Limb (tissue), 2 donors: ENCODE data around the gene GAL3ST1.
"Not testable (repeated sequence)": the region's sequence is repeated elsewhere in the genome, so short reads cannot be mapped to it uniquely, and the experiment has no call there.

Source experiments
- DNase-seq, 2 donors: peaks; one replicate each; pipeline ENCODE4 v3.0.0-alpha.2; 2016; ENCODE audit errors: extremely low spot score in 2 of 2

The GAL3ST1 gene

GRCh38 chr22:30565341-30565740 lies 9.1 kb downstream of the GAL3ST1 start:
- no peak for DNase-seq

GRCh38 chr22:30564761-30565119 lies 9.7 kb downstream of the GAL3ST1 start:
- DNase-seq, result no peak

DNA sequence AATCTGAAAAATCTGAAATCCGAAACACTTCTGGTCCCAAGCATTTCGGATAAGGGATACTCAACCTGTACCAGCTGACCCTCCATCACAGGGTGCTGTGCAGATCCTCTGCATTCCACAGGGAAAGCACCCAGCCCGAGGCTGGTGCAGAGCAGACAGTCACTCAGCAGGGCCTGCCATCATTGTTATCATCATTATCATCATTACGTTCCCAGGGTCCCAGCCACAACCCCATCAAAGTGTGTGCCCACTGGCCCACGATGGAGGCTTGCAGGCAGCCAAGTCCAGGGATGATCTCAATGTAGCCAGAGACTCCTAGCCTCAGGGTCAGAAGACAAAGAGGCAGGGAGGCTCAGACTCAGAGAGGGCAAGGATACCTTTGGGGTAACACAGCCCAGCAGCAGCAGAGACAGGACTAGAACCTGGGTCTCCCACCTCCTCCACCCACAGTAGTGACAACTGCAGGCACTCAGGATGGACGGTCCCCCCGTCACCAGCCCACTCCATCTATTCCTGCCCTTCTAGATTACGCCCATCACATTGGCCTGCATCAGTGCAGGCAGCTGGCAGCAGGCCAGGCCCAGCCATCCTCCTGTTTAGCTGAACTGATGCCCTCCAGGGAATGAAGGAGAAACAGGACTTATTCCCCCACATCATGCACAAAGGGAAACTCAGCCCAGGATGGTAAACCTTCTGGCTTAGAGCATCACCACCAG lies 10.3 kb downstream of the GAL3ST1 start:
- DNase-seq, result no peak

GRCh38 chr22:30562366-30562765 lies 12.1 kb downstream of the GAL3ST1 start:
- DNase-seq, result no peak

DNA sequence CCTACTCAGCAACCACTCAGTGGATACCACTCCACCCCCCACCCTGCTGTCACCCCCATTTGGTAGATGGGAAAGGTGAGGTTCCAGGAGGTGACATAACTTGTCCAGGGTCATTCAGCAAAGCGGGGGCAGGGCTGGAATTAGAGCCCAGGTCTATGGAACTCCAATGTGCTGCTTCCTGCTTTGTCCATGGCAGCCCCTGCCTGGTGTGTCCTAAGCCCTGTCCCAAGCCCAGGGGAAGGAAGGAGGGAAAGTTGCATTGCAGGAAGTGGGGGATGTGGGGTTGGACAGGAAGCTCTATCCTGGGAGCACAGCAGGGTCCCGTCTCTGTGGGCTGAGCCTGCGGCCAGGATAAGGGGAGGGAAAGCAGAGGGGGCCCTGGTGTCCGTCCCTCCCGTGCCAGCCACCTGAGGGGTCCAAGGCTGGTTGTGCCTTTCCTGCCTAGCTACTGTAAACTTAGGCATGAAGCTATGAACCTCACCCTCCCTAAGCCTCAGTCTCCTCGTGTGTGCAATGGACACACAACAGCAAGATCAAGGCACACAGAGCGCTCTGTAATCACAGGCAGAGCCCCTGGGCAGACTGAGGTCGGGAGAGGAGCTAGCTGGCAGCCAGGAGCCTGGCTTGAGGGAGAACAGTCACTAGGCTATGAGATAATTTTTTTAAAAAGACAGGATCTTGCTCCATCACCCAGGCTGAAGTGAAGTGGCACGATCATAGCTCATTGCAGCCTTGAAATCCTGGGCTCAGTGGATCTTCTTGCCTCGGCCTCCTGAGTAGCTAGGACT lies 12.9 kb downstream of the GAL3ST1 start:
- DNase-seq, result no peak

DNA sequence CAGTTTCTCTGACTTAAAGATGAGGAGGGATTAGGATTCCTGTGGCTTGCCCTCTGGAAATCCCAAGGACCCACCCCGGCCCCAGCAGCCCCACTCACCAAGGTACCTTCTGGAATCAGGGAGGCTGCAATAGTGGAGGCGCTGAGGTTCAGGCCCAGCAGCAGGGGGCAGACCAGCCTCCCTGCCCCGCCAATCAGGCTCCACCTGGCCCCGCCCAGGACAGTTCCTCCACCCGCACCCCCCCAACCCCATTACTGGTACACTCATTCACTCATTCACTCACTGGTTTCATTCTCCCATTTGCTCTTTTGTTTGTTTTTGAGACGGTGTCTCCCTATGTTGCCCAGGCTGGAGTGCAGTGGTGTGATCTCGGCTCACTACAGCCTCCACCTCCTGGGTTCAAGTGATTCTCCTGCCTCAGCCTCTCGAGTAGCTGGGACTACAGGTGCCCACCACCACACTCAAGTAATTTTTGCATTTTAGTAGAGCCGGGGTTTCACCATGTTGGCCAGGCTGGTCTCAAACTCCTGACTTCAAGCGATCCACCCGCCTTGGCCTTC lies 13.7 kb downstream of the GAL3ST1 start:
- not testable (repeated sequence) for DNase-seq

- no peak for DNase-seq
Measured at GRCh38 chr22:30559889-30560288, 14.6 kb downstream of the GAL3ST1 start.

GRCh38 chr22:30557243-30557642 lies 17.2 kb downstream of the GAL3ST1 start:
- DNase-seq, result no peak

- DNase-seq, result no peak
Measured at GRCh38 chr22:30556388-30556787, 18.1 kb downstream of the GAL3ST1 start.

- no peak for DNase-seq
Measured at GRCh38 chr22:30555282-30556210, 18.9 kb downstream of the GAL3ST1 start.

GRCh38 chr22:30553971-30554370 lies 20.5 kb downstream of the GAL3ST1 start:
- DNase-seq, result no peak

DNA sequence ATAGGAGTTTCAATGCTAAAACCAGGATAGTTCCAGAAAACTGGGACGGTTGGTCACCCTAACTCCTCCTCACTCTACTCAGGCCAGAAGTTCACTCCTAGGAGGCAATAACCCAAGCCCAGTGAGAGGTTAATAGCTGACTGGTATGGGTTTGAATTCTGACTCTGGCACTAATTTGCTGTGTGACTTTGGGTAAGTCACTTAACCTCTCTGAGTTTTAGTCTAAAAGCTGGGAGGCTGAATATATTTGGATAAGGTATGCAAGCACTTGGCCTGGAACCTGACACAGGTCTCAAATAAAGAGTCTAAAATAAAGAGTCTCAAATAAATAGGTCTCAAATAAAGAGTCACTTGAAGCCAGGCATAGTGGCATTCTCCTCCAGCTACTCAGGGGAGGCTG lies 21.7 kb downstream of the GAL3ST1 start:
- DNase-seq, result no peak

DNA sequence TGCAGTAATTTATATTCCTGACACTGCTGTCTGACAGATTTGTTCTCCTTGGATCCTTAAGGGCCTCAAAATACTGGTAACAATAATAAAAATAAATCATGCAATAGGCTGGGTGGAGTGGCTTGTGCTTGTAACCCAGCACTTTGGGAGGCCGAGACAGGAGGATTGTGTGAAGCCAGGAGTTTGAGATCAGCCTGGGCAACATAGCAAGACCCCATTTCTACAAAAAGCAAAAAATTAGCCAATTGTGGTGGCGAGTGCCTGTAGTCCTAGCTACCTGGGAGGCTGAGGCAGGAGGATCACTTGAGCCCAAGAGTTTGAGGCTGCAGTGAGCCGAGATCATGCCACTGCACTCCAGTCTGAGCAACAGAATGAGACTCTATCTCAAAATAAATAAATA lies 22.7 kb downstream of the GAL3ST1 start:
- DNase-seq, result not testable (repeated sequence)

DNA sequence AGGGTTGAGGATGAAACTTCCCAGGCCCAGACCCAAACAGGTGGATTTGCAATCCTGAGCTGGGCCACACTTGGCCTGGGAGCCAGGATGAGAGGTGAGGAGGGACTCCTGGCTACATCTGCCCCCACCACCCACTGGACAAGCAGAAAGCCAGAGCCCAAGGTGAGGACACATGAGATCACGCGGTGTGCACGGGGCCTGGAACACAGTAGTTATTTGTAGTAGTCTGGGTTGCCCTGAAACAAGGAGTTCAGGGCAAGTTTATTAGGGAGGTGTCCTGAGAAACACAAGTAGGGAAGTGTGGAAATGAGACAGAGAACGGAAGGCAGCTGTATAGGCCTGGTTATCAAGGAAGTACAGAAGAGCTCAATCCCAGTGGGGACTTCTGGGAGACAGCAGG lies 27.3 kb downstream of the GAL3ST1 start:
- no peak for DNase-seq

DNA sequence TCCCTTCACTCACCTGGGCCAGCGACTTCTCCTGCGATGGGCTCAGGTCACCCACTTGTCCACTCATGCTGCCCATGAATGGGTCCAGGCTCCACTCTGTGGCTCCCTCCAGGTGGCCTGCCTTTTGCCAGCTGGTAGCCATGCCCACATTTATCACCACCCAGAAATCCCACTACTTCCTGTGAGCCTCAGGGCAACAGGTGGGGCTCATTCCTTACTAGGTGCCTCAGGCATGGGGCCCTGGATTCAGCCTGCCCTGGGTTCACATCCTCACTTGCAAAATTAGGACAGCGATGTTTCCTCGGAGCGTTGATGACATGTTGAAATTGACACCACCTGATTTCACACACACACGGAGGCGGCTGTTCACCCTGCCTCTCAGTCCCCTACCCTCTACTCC lies 27.8 kb downstream of the GAL3ST1 start, which contains the start of gene SEC14L6:
Gene SEC14L6, minus strand, starts transcription at position 126 of the 400 bp plus-strand sequence. Its CDS starts 59 bp downstream, at position 67.
- no peak for DNase-seq

GRCh38 chr22:30542811-30543188 lies 31.7 kb downstream of the GAL3ST1 start:
- no peak for DNase-seq

DNA sequence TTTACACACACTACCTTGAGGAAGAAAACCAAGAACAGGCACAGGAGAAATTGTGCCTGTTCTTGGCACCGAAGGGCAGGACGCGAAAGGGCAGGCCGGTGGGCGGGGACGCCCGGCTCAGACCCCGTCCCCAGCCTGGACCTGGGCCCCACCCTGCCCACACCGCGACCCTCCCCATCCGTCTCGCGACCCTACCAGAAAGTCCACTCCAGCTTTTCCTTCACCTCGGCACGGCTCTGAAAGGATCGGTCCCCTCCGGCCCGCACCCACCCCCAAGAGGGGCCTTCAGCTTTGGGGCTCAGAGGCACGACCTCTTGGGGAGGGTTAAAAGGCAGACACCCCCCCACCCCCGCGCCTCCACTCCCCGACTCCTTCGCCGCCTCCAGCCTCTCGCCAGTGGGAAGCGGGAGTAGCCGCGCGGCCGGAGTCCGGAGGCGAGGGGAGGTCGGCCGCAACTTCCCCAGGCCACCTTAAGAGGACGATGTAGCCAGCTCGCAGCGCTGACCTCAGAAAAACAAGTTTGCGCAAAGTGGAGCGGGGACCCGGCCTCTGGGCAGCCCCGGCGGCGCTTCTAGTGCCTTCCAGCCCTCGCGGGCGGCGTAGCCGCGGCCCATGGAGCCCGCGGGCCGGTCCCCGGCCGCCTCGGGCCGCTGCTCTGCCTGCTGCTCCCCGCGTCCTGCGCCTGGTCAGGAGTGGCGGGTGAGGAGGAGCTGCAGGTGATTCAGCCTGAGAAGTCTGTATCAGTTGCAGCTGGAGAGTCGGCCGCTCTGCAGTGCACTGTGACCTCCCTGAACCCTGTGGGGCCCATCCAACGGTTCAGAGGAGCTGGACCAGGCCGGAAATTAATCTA lies 32.3 kb downstream of the GAL3ST1 start:
- peak in 1 of 2 donors; percentile 51 for DNase-seq

DNA sequence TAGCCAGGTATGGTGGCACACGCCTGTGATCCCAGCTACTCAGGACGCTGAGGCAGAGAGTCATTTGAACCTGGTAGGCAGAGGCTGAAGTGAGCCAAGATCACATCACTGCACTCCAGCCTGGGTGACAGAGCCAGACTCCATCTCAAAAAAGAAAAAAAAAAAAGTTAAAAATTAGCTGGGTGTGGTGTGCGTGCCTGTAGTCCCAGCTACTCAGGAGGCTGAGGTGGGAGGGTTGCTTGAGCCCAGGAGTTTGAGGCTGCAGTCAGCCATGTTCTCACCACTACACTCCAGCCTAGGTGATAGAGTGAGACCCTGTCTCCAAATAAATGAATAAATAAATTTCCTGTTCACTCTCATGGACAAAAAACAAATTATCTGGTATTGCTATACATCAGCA lies 33.0 kb downstream of the GAL3ST1 start:
- not testable (repeated sequence) for DNase-seq

- no peak for DNase-seq
Measured at GRCh38 chr22:30539368-30539767, 35.1 kb downstream of the GAL3ST1 start.

- no peak for DNase-seq
Measured at GRCh38 chr22:30538280-30538679, 36.2 kb downstream of the GAL3ST1 start.
